Measurements from ENCODE around the gene RCOR1.
"Not testable (repeated sequence)": the region's sequence is repeated elsewhere in the genome, so short reads cannot be mapped to it uniquely, and the experiment has no call there.

RCOR1 gene

GRCh38 chr14:102626530-102626929 lies 34.1 kb downstream of the RCOR1 start:
- Histone ChIP-seq H3K9me3 (ENCODE audit: control insufficient read depth, low read length) (no peaks in the 10 kb centered on the region), H3K4me3 (ENCODE audit: low read length) (no peak overlapping the region), H3K36me3 (ENCODE audit: control insufficient read depth, insufficient read depth, low read length) (no peaks in the 10 kb centered on the region), H3K27me3 (ENCODE audit: control insufficient read depth, insufficient read depth, low read length) (no peaks in the 10 kb centered on the region), H3K4me1 (ENCODE audit: control insufficient read depth, insufficient read depth, low read length) (peaks cover 15% of the 10 kb centered on the region), H3K9ac (ENCODE audit: low read length) (no peak overlapping the region)

- no peaks in the 10 kb centered on the region for H3K27me3 ChIP-seq (ENCODE audit: control insufficient read depth, insufficient read depth, low read length)
- no peak overlapping the region for H3K9ac ChIP-seq (ENCODE audit: low read length)
- H3K4me3 ChIP-seq (ENCODE audit: low read length) = no peak overlapping the region
- H3K36me3 ChIP-seq (ENCODE audit: control insufficient read depth, insufficient read depth, low read length) = no peaks in the 10 kb centered on the region
- no peaks in the 10 kb centered on the region for H3K9me3 ChIP-seq (ENCODE audit: control insufficient read depth, low read length)
- H3K4me1 ChIP-seq (ENCODE audit: control insufficient read depth, insufficient read depth, low read length) = peaks cover 15% of the 10 kb centered on the region
These were observed 36.6 kb downstream of the RCOR1 start for GRCh38 chr14:102629011-102629444.

- Histone ChIP-seq H3K9me3 (ENCODE audit: control insufficient read depth, low read length) (no peaks in the 10 kb centered on the region), H3K4me3 (ENCODE audit: low read length) (no peak overlapping the region), H3K9ac (ENCODE audit: low read length) (no peak overlapping the region), H3K4me1 (ENCODE audit: control insufficient read depth, insufficient read depth, low read length) (peaks cover 15% of the 10 kb centered on the region), H3K27me3 (ENCODE audit: control insufficient read depth, insufficient read depth, low read length) (no peaks in the 10 kb centered on the region), H3K36me3 (ENCODE audit: control insufficient read depth, insufficient read depth, low read length) (no peaks in the 10 kb centered on the region)
These were observed 37.4 kb downstream of the RCOR1 start for GRCh38 chr14:102629808-102630350.

GRCh38 chr14:102630405-102630804 lies 38.0 kb downstream of the RCOR1 start:
- Histone ChIP-seq H3K4me3 (ENCODE audit: low read length) (no peak overlapping the region), H3K9ac (ENCODE audit: low read length) (no peak overlapping the region), H3K4me1 (ENCODE audit: control insufficient read depth, insufficient read depth, low read length) (peaks cover 15% of the 10 kb centered on the region), H3K27me3 (ENCODE audit: control insufficient read depth, insufficient read depth, low read length) (no peaks in the 10 kb centered on the region), H3K9me3 (ENCODE audit: control insufficient read depth, low read length) (no peaks in the 10 kb centered on the region), H3K36me3 (ENCODE audit: control insufficient read depth, insufficient read depth, low read length) (no peaks in the 10 kb centered on the region)

- Histone ChIP-seq H3K9ac (ENCODE audit: low read length) (no peak overlapping the region), H3K9me3 (ENCODE audit: control insufficient read depth, low read length) (no peaks in the 10 kb centered on the region)
These were observed 38.4 kb downstream of the RCOR1 start for GRCh38 chr14:102630881-102631280.

GRCh38 chr14:102633906-102634595 lies 41.6 kb downstream of the RCOR1 start:
- H3K27me3 ChIP-seq (ENCODE audit: control insufficient read depth, insufficient read depth, low read length) = no peaks in the 10 kb centered on the region
- H3K9me3 ChIP-seq (ENCODE audit: control insufficient read depth, low read length) = no peaks in the 10 kb centered on the region
- H3K36me3 ChIP-seq (ENCODE audit: control insufficient read depth, insufficient read depth, low read length) = no peaks in the 10 kb centered on the region
- no peak overlapping the region for H3K9ac ChIP-seq (ENCODE audit: low read length)
- H3K4me1 ChIP-seq (ENCODE audit: control insufficient read depth, insufficient read depth, low read length) = peaks cover 11% of the 10 kb centered on the region
- H3K4me3 ChIP-seq (ENCODE audit: low read length) = no peak overlapping the region

More at GRCh38 chr14:102630881-102631280, 38.4 kb downstream of the RCOR1 start:
- Histone ChIP-seq H3K36me3 (ENCODE audit: control insufficient read depth, insufficient read depth, low read length) (no peaks in the 10 kb centered on the region), H3K4me3 (ENCODE audit: low read length) (no peak overlapping the region), H3K4me1 (ENCODE audit: control insufficient read depth, insufficient read depth, low read length) (peaks cover 15% of the 10 kb centered on the region), H3K27me3 (ENCODE audit: control insufficient read depth, insufficient read depth, low read length) (no peaks in the 10 kb centered on the region)

GRCh38 chr14:102639611-102640010 lies 47.2 kb downstream of the RCOR1 start:
- not testable (repeated sequence) for H3K9me3 ChIP-seq (ENCODE audit: control insufficient read depth, low read length); H3K4me3 ChIP-seq (ENCODE audit: low read length); H3K4me1 ChIP-seq (ENCODE audit: control insufficient read depth, insufficient read depth, low read length); H3K27me3 ChIP-seq (ENCODE audit: control insufficient read depth, insufficient read depth, low read length); H3K9ac ChIP-seq (ENCODE audit: low read length); H3K36me3 ChIP-seq (ENCODE audit: control insufficient read depth, insufficient read depth, low read length)

- Histone ChIP-seq H3K9ac (ENCODE audit: low read length) (no peak overlapping the region), H3K4me3 (ENCODE audit: low read length) (no peak overlapping the region), H3K4me1 (ENCODE audit: control insufficient read depth, insufficient read depth, low read length) (peaks cover 20% of the 10 kb centered on the region), H3K27me3 (ENCODE audit: control insufficient read depth, insufficient read depth, low read length) (no peaks in the 10 kb centered on the region), H3K36me3 (ENCODE audit: control insufficient read depth, insufficient read depth, low read length) (no peaks in the 10 kb centered on the region), H3K9me3 (ENCODE audit: control insufficient read depth, low read length) (no peaks in the 10 kb centered on the region)
These were observed 52.1 kb downstream of the RCOR1 start for GRCh38 chr14:102644523-102644922.

- Histone ChIP-seq H3K4me3 (ENCODE audit: low read length) (no peak overlapping the region), H3K27me3 (ENCODE audit: control insufficient read depth, insufficient read depth, low read length) (no peaks in the 10 kb centered on the region), H3K9ac (ENCODE audit: low read length) (no peak overlapping the region), H3K36me3 (ENCODE audit: control insufficient read depth, insufficient read depth, low read length) (no peaks in the 10 kb centered on the region), H3K9me3 (ENCODE audit: control insufficient read depth, low read length) (no peaks in the 10 kb centered on the region), H3K4me1 (ENCODE audit: control insufficient read depth, insufficient read depth, low read length) (peaks cover 20% of the 10 kb centered on the region)
These were observed 53.4 kb downstream of the RCOR1 start for GRCh38 chr14:102645746-102646440.

GRCh38 chr14:102646615-102647014 lies 54.2 kb downstream of the RCOR1 start:
- H3K36me3 ChIP-seq (ENCODE audit: control insufficient read depth, insufficient read depth, low read length) = no peaks in the 10 kb centered on the region
- H3K9me3 ChIP-seq (ENCODE audit: control insufficient read depth, low read length) = no peaks in the 10 kb centered on the region
- H3K9ac ChIP-seq (ENCODE audit: low read length) = no peak overlapping the region
- no peaks in the 10 kb centered on the region for H3K27me3 ChIP-seq (ENCODE audit: control insufficient read depth, insufficient read depth, low read length)
- H3K4me3 ChIP-seq (ENCODE audit: low read length) = no peak overlapping the region
- H3K4me1 ChIP-seq (ENCODE audit: control insufficient read depth, insufficient read depth, low read length) = peaks cover 21% of the 10 kb centered on the region

- Histone ChIP-seq H3K4me3 (ENCODE audit: low read length) (no peak overlapping the region), H3K36me3 (ENCODE audit: control insufficient read depth, insufficient read depth, low read length) (no peaks in the 10 kb centered on the region), H3K27me3 (ENCODE audit: control insufficient read depth, insufficient read depth, low read length) (no peaks in the 10 kb centered on the region), H3K9me3 (ENCODE audit: control insufficient read depth, low read length) (no peaks in the 10 kb centered on the region), H3K4me1 (ENCODE audit: control insufficient read depth, insufficient read depth, low read length) (peaks cover 21% of the 10 kb centered on the region), H3K9ac (ENCODE audit: low read length) (no peak overlapping the region)
These were observed 59.7 kb downstream of the RCOR1 start for GRCh38 chr14:102652194-102652593.

GRCh38 chr14:102654298-102654697 lies 61.8 kb downstream of the RCOR1 start:
- no peaks in the 10 kb centered on the region for H3K27me3 ChIP-seq (ENCODE audit: control insufficient read depth, insufficient read depth, low read length)
- H3K9ac ChIP-seq (ENCODE audit: low read length) = no peak overlapping the region
- H3K4me3 ChIP-seq (ENCODE audit: low read length) = no peak overlapping the region
- no peaks in the 10 kb centered on the region for H3K36me3 ChIP-seq (ENCODE audit: control insufficient read depth, insufficient read depth, low read length)
- no peaks in the 10 kb centered on the region for H3K9me3 ChIP-seq (ENCODE audit: control insufficient read depth, low read length)
- H3K4me1 ChIP-seq (ENCODE audit: control insufficient read depth, insufficient read depth, low read length) = peaks cover 15% of the 10 kb centered on the region

All from mucosa of stomach (tissue), 1 donor.